HEK293 (cell line): Measurements from ENCODE around the gene OXCT2.

Experiments used
- CTCF ChIA-PET: fragments of 350-600 bp; formaldehyde crosslinking; extraction: SDS; loops from one replicate; lab custom pipeline; 2021; ENCODE audit warnings: antibody characterized with exemption; lab: Yijun Ruan, JAX
- POLR2A ChIA-PET: fragments of 300-600 bp; formaldehyde crosslinking; extraction: SDS; loops from one replicate; lab custom pipeline; 2020; ENCODE audit warnings: antibody characterized with exemption, inconsistent platforms; lab: Yijun Ruan, JAX
- H3K27ac ChIP-seq: fragments of 200-500 bp; sonication (Bioruptor generic); 2 replicates; pipeline ENCODE4 v1.5.1; 2014; ENCODE audit warnings: low read depth, low read length, control low read depth, inconsistent platforms; ENCODE audit errors: extremely low read depth
- H3K36me3 ChIP-seq, 2 experiments: fragments of 200-500 bp in 1 of 2; sonication (Bioruptor generic) in 1 of 2; 1 replicate in 1 of 2; 2 replicates in 1 of 2; pipeline ENCODE4 v1.5.1; 2014 to 2017; ENCODE audit warnings: inconsistent platforms in 2 of 2, low read length in 2 of 2; ENCODE audit not compliant: control insufficient read depth in 2 of 2, insufficient read depth in 1 of 2
- H3K4me1 ChIP-seq: fragments of 200-500 bp; sonication (Bioruptor generic); 2 replicates; pipeline ENCODE4 v1.5.1; 2014; ENCODE audit warnings: mild to moderate bottlenecking, low read length, inconsistent platforms; ENCODE audit not compliant: control insufficient read depth, insufficient read depth
- H3K4me3 ChIP-seq: 2 replicates; pipeline ENCODE4 v1.5.1; 2011; ENCODE audit warnings: low read depth, mild to moderate bottlenecking, control low read depth, low read length, moderate library complexity
- H3K9me3 ChIP-seq: fragments of 200-500 bp; sonication (Bioruptor generic); 2 replicates; pipeline ENCODE4 v1.5.1; 2014; ENCODE audit warnings: low read depth, low read length, inconsistent platforms; ENCODE audit not compliant: control insufficient read depth, insufficient read depth
- BCL11A ChIP-seq: fragments of 450-650 bp; formaldehyde crosslinking; IDR thresholded peaks from 2 replicates; pipeline ENCODE4 v1.5.1; 2016; ENCODE audit warnings: low read depth, missing biosample characterization, missing genetic modification characterization
- REPIN1 ChIP-seq: fragments of 450-650 bp; formaldehyde crosslinking; IDR thresholded peaks from 2 replicates; pipeline ENCODE4 v1.5.1; 2017; ENCODE audit warnings: missing biosample characterization, missing genetic modification characterization, low read depth
- ZBTB8A ChIP-seq: fragments of 450-650 bp; formaldehyde crosslinking; IDR thresholded peaks from 2 replicates; pipeline ENCODE4 v1.5.1; 2016; ENCODE audit warnings: missing biosample characterization, missing genetic modification characterization
- ZNF121 ChIP-seq: fragments of 450-650 bp; formaldehyde crosslinking; IDR thresholded peaks from 2 replicates; pipeline ENCODE4 v1.5.1; 2016; ENCODE audit warnings: missing biosample characterization, missing genetic modification characterization
- ZNF132 ChIP-seq: fragments of 450-650 bp; formaldehyde crosslinking; IDR thresholded peaks from 2 replicates; pipeline ENCODE4 v1.5.1; 2017; ENCODE audit warnings: missing biosample characterization, missing genetic modification characterization, borderline replicate concordance
- ZNF133 ChIP-seq: fragments of 450-650 bp; formaldehyde crosslinking; IDR thresholded peaks from 2 replicates; pipeline ENCODE4 v1.5.1; 2016; ENCODE audit warnings: missing biosample characterization, missing genetic modification characterization
- ZNF223 ChIP-seq: fragments of 450-650 bp; formaldehyde crosslinking; IDR thresholded peaks from 2 replicates; pipeline ENCODE4 v1.5.1; 2016; ENCODE audit warnings: missing biosample characterization, missing genetic modification characterization
- ZNF24 ChIP-seq: fragments of 450-650 bp; formaldehyde crosslinking; IDR thresholded peaks from 2 replicates; pipeline ENCODE4 v1.5.1; 2016; ENCODE audit warnings: missing biosample characterization, missing genetic modification characterization
- ZNF266 ChIP-seq: fragments of 450-650 bp; formaldehyde crosslinking; IDR thresholded peaks from 2 replicates; pipeline ENCODE4 v1.5.1; 2016; ENCODE audit warnings: missing biosample characterization, missing genetic modification characterization, low read depth
- ZNF354C ChIP-seq: fragments of 450-650 bp; formaldehyde crosslinking; IDR thresholded peaks from 2 replicates; pipeline ENCODE4 v1.5.1; 2016; ENCODE audit warnings: missing biosample characterization, missing genetic modification characterization, low read depth, borderline replicate concordance
- ZNF423 ChIP-seq: fragments of 450-650 bp; formaldehyde crosslinking; IDR thresholded peaks from 2 replicates; pipeline ENCODE4 v1.5.1; 2016; ENCODE audit warnings: missing biosample characterization, missing genetic modification characterization
- ZNF549 ChIP-seq: fragments of 450-650 bp; IDR thresholded peaks from 2 replicates; pipeline ENCODE4 v1.5.1; 2018; ENCODE audit warnings: missing biosample characterization, missing genetic modification characterization, mild to moderate bottlenecking, inconsistent platforms, moderate library complexity
- ZNF561 ChIP-seq: fragments of 450-650 bp; IDR thresholded peaks from 2 replicates; pipeline ENCODE4 v1.5.1; 2018; ENCODE audit warnings: missing biosample characterization, missing genetic modification characterization, borderline replicate concordance
- ZNF571 ChIP-seq: fragments of 450-650 bp; formaldehyde crosslinking; IDR thresholded peaks from 2 replicates; pipeline ENCODE4 v1.5.0; 2017; ENCODE audit warnings: missing biosample characterization, missing genetic modification characterization
- ZNF792 ChIP-seq: fragments of 450-650 bp; formaldehyde crosslinking; IDR thresholded peaks from 2 replicates; pipeline ENCODE4 v1.5.1; 2016; ENCODE audit warnings: missing biosample characterization, missing genetic modification characterization
- ZSCAN16 ChIP-seq: fragments of 450-650 bp; formaldehyde crosslinking; IDR thresholded peaks from 2 replicates; pipeline ENCODE4 v1.5.1; 2016; ENCODE audit warnings: missing biosample characterization, missing genetic modification characterization
- TF ChIP-seq, protein P1 (sequence below): fragments of 450-650 bp; formaldehyde crosslinking; IDR thresholded peaks from 2 replicates; pipeline ENCODE4 v1.5.1; 2016; ENCODE audit warnings: missing biosample characterization, missing genetic modification characterization
- TF ChIP-seq, protein P2 (sequence below): fragments of 450-650 bp; formaldehyde crosslinking; IDR thresholded peaks from 2 replicates; pipeline ENCODE4 v1.5.1; 2016; ENCODE audit warnings: missing biosample characterization, missing genetic modification characterization
- TF ChIP-seq, protein P3 (sequence below): fragments of 450-650 bp; formaldehyde crosslinking; IDR thresholded peaks from 2 replicates; pipeline ENCODE4 v1.5.1; 2016; ENCODE audit warnings: missing biosample characterization, missing genetic modification characterization
- TF ChIP-seq, protein P4 (sequence below): fragments of 450-650 bp; formaldehyde crosslinking; IDR thresholded peaks from 2 replicates; pipeline ENCODE4 v1.5.1; 2016; ENCODE audit warnings: missing biosample characterization, missing genetic modification characterization, borderline replicate concordance
- TF ChIP-seq, protein P5 (sequence below): fragments of 450-650 bp; formaldehyde crosslinking; IDR thresholded peaks from 2 replicates; pipeline ENCODE4 v1.5.1; 2016; ENCODE audit warnings: missing biosample characterization, missing genetic modification characterization, low read depth
- TF ChIP-seq, protein P6 (sequence below): IDR thresholded peaks from 2 replicates; pipeline ENCODE4 v1.6.1; 2011; ENCODE audit warnings: mild to moderate bottlenecking, low read depth, low read length, borderline replicate concordance

Gene OXCT2

DNA sequence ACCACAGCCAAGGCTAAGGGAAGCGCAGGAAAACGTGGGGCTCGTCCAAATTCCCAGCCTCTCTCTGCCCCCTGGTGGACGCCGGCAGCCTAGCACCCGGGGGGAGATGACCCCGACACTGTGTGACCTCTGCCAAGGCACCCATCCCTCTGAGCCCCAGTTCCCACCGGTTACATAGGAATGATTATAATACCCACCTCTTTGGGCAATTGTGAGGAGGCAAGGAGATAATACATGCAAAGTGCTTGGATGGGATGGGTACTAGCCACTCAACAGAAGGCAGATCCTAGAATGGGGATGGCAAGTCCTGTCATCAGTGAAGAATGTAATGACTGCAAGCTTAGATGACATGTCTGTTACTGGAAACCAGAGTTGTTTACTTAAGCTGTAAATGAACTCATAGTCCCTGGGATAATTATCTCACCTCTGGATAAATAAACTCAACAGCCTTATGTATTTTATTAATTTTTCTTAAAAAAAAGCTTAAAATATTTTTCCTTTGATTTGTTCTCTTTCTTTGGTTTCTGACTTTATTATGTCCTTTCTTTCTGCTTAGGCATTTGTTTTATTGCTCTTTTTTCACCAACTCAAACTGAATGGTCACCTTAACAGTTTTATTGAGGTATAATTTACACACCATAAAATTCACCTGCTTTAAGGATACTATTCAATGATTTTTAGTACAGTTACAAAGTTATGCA is 28.8 kb upstream of the OXCT2 start:
- H3K9me3 ChIP-seq: peaks cover 2% of the 10 kb centered on the region; the same call in 1 of the 2 replicates
- no peaks in the 10 kb centered on the region for H3K4me1 ChIP-seq
- ChIA-PET CTCF (interaction anchor here (0.6 to 4.2 kb wide), 28 partner anchors 9 to 240 kb away, joined by 3 to 35 read pairs (median 4); partner anchors contain the start of genes BMP8B and MYCL), POLR2A (interaction anchor here (0.5 to 0.9 kb wide), 2 partner anchors 11 to 15 kb away, joined by 3 to 4 read pairs; partner anchors contain the start of gene BMP8B)
- H3K4me3 ChIP-seq: no peak overlapping the region
- H3K27ac ChIP-seq: no peak overlapping the region
- no peaks in the 10 kb centered on the region for H3K36me3 ChIP-seq
- TF ChIP-seq, protein P1, sequence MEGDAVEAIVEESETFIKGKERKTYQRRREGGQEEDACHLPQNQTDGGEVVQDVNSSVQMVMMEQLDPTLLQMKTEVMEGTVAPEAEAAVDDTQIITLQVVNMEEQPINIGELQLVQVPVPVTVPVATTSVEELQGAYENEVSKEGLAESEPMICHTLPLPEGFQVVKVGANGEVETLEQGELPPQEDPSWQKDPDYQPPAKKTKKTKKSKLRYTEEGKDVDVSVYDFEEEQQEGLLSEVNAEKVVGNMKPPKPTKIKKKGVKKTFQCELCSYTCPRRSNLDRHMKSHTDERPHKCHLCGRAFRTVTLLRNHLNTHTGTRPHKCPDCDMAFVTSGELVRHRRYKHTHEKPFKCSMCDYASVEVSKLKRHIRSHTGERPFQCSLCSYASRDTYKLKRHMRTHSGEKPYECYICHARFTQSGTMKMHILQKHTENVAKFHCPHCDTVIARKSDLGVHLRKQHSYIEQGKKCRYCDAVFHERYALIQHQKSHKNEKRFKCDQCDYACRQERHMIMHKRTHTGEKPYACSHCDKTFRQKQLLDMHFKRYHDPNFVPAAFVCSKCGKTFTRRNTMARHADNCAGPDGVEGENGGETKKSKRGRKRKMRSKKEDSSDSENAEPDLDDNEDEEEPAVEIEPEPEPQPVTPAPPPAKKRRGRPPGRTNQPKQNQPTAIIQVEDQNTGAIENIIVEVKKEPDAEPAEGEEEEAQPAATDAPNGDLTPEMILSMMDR (tag by site-specific recombination): peak; percentile 73
- TF ChIP-seq ZNF792: no peak
- TF ChIP-seq ZNF571 (tag by site-specific recombination): no peak
- TF ChIP-seq REPIN1 (tag by site-specific recombination): no peak; the same call in 1 of the 2 replicates
- TF ChIP-seq, protein P2, sequence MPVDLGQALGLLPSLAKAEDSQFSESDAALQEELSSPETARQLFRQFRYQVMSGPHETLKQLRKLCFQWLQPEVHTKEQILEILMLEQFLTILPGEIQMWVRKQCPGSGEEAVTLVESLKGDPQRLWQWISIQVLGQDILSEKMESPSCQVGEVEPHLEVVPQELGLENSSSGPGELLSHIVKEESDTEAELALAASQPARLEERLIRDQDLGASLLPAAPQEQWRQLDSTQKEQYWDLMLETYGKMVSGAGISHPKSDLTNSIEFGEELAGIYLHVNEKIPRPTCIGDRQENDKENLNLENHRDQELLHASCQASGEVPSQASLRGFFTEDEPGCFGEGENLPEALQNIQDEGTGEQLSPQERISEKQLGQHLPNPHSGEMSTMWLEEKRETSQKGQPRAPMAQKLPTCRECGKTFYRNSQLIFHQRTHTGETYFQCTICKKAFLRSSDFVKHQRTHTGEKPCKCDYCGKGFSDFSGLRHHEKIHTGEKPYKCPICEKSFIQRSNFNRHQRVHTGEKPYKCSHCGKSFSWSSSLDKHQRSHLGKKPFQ (tag by site-specific recombination): peak; percentile 85
- TF ChIP-seq ZNF24: peak; percentile 67; the same call in 1 of the 2 replicates
- TF ChIP-seq, protein P3, sequence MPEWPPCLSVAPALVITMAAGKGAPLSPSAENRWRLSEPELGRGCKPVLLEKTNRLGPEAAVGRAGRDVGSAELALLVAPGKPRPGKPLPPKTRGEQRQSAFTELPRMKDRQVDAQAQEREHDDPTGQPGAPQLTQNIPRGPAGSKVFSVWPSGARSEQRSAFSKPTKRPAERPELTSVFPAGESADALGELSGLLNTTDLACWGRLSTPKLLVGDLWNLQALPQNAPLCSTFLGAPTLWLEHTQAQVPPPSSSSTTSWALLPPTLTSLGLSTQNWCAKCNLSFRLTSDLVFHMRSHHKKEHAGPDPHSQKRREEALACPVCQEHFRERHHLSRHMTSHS (tag by site-specific recombination): no peak
- no peak for TF ChIP-seq ZNF121 (tag by site-specific recombination)
- TF ChIP-seq ZNF133: no peak
- no peak for TF ChIP-seq ZSCAN16 (tag by site-specific recombination)
- TF ChIP-seq, protein P4, sequence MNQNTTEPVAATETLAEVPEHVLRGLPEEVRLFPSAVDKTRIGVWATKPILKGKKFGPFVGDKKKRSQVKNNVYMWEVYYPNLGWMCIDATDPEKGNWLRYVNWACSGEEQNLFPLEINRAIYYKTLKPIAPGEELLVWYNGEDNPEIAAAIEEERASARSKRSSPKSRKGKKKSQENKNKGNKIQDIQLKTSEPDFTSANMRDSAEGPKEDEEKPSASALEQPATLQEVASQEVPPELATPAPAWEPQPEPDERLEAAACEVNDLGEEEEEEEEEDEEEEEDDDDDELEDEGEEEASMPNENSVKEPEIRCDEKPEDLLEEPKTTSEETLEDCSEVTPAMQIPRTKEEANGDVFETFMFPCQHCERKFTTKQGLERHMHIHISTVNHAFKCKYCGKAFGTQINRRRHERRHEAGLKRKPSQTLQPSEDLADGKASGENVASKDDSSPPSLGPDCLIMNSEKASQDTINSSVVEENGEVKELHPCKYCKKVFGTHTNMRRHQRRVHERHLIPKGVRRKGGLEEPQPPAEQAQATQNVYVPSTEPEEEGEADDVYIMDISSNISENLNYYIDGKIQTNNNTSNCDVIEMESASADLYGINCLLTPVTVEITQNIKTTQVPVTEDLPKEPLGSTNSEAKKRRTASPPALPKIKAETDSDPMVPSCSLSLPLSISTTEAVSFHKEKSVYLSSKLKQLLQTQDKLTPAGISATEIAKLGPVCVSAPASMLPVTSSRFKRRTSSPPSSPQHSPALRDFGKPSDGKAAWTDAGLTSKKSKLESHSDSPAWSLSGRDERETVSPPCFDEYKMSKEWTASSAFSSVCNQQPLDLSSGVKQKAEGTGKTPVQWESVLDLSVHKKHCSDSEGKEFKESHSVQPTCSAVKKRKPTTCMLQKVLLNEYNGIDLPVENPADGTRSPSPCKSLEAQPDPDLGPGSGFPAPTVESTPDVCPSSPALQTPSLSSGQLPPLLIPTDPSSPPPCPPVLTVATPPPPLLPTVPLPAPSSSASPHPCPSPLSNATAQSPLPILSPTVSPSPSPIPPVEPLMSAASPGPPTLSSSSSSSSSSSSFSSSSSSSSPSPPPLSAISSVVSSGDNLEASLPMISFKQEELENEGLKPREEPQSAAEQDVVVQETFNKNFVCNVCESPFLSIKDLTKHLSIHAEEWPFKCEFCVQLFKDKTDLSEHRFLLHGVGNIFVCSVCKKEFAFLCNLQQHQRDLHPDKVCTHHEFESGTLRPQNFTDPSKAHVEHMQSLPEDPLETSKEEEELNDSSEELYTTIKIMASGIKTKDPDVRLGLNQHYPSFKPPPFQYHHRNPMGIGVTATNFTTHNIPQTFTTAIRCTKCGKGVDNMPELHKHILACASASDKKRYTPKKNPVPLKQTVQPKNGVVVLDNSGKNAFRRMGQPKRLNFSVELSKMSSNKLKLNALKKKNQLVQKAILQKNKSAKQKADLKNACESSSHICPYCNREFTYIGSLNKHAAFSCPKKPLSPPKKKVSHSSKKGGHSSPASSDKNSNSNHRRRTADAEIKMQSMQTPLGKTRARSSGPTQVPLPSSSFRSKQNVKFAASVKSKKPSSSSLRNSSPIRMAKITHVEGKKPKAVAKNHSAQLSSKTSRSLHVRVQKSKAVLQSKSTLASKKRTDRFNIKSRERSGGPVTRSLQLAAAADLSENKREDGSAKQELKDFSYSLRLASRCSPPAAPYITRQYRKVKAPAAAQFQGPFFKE (tag by site-specific recombination): no peak
- no peak for TF ChIP-seq ZNF549 (tag by site-specific recombination)
- peak; percentile 65 for TF ChIP-seq ZNF223 (tag by site-specific recombination)
- TF ChIP-seq ZNF561 (tag by site-specific recombination): no peak
- TF ChIP-seq, protein P5, sequence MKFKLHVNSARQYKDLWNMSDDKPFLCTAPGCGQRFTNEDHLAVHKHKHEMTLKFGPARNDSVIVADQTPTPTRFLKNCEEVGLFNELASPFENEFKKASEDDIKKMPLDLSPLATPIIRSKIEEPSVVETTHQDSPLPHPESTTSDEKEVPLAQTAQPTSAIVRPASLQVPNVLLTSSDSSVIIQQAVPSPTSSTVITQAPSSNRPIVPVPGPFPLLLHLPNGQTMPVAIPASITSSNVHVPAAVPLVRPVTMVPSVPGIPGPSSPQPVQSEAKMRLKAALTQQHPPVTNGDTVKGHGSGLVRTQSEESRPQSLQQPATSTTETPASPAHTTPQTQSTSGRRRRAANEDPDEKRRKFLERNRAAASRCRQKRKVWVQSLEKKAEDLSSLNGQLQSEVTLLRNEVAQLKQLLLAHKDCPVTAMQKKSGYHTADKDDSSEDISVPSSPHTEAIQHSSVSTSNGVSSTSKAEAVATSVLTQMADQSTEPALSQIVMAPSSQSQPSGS: peak; percentile 73
- TF ChIP-seq, protein P6, sequence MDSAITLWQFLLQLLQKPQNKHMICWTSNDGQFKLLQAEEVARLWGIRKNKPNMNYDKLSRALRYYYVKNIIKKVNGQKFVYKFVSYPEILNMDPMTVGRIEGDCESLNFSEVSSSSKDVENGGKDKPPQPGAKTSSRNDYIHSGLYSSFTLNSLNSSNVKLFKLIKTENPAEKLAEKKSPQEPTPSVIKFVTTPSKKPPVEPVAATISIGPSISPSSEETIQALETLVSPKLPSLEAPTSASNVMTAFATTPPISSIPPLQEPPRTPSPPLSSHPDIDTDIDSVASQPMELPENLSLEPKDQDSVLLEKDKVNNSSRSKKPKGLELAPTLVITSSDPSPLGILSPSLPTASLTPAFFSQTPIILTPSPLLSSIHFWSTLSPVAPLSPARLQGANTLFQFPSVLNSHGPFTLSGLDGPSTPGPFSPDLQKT: no peak
- no peak for TF ChIP-seq ZNF354C (tag by site-specific recombination)
- TF ChIP-seq BCL11A: peak; percentile 90
- no peak for TF ChIP-seq ZNF132 (tag by site-specific recombination)
- TF ChIP-seq ZNF423 (tag by site-specific recombination): no peak
- TF ChIP-seq ZBTB8A (tag by site-specific recombination): no peak
- TF ChIP-seq ZNF266: no peak
